Heart right ventricle (tissue), 16 donors: ENCODE data around the gene CKS2. TPM values are rescaled to one million over a fixed set of nuclear protein-coding genes. Genes with fewer than 3 reads are reported as not detected.
A peak's percentile ranks its signal among the peaks of the same experiment; 100 is the strongest.

Source experiments
- ATAC-seq, 8 donors: fragments of 200-7000 bp; cut with Tn5 transposase; one replicate each; pipeline ENCODE4 v1.9.1; 2020; ENCODE audit warnings: mild to moderate bottlenecking in 8 of 8, moderate library complexity in 8 of 8, moderate number of reproducible peaks in 1 of 8
- DNase-seq, 2 donors: peaks; one replicate each; pipeline ENCODE4 v3.0.0-alpha.2; 2020
- H3K27ac ChIP-seq, 10 donors: fragments of 200-600 bp; sonication (generic) in 2 of 10; one replicate each; pipeline versions ENCODE4 v1.5.0 to v1.8.0; 2020 to 2022; ENCODE audit warnings: mild to moderate bottlenecking in 3 of 10
- H3K27me3 ChIP-seq, 7 donors: fragments of 200-600 bp; one replicate each; pipeline ENCODE4 v1.8.0; 2021 to 2022; ENCODE audit warnings: mild to moderate bottlenecking in 2 of 7
- H3K36me3 ChIP-seq, 9 donors: fragments of 200-600 bp; sonication (generic) in 1 of 9; one replicate each; pipeline versions ENCODE4 v1.5.0 to v1.8.0; 2020 to 2022; ENCODE audit warnings: mild to moderate bottlenecking in 2 of 9
- H3K4me1 ChIP-seq, 9 donors: fragments of 200-600 bp; sonication (generic) in 1 of 9; one replicate each; pipeline versions ENCODE4 v1.5.0 to v1.8.0; 2020 to 2022; ENCODE audit warnings: mild to moderate bottlenecking in 4 of 9
- H3K4me3 ChIP-seq, 10 donors: fragments of 200-600 bp; sonication (generic) in 2 of 10; one replicate each; pipeline versions ENCODE4 v1.5.0 to v1.8.0; 2020 to 2022; ENCODE audit warnings: mild to moderate bottlenecking in 7 of 10, moderate library complexity in 2 of 10
- H3K9me3 ChIP-seq, 11 donors: fragments of 200-600 bp in 10 of 11; sonication (generic) in 2 of 11; one replicate each; pipeline versions ENCODE4 v1.5.0 to v1.8.0; 2013 to 2022; ENCODE audit warnings: mild to moderate bottlenecking in 2 of 11, control low read depth in 1 of 11, moderate library complexity in 1 of 11
- CTCF ChIP-seq, 9 donors: fragments of 200-600 bp; sonication (generic) in 2 of 9; IDR thresholded peaks; one replicate each; pipeline versions ENCODE4 v1.5.0 to v1.8.0; 2021 to 2022; ENCODE audit warnings: antibody characterized with exemption in 9 of 9, mild to moderate bottlenecking in 5 of 9, moderate library complexity in 1 of 9
- WGBS, 2 donors: extraction: QIAGEN DNeasy Blood & Tissue Kit; methylation state at CpG; one replicate each; pipeline ENCODE4 v1.1.7; 2013; ENCODE audit warnings: inconsistent platforms in 1 of 2; 5-methylcytosine and 5-hydroxymethylcytosine counted together
- intact Hi-C, 10 donors: fragments of 100-400 bp; cut with DNase I; formaldehyde crosslinking; loops; one replicate each; pipeline versions ENCODE4 v1.11.1 to v1.14.2; 2022
- polyA plus RNA-seq, 2 donors: library from polyadenylated mRNA; stranded (reverse); fragments of 200-250 nt; gene quantifications; one replicate each; pipeline ENCODE4 v1.2.3, GENCODE V29; 2013
- total RNA-seq, 10 donors: library from RNA; stranded (reverse); fragmentation: NEBNext Ultra II Directional in 3 of 10; extraction: Animal tissue kit (Norgen Biotek cat#: 25700) in 3 of 10; gene quantifications; one replicate each; pipeline versions ENCODE4 v1.2.1 to v1.2.4, GENCODE V29; 2021 to 2023
- donor health status: Arrhythmogenic right ventricular cardiomyopathy.
- donor health status: ischemic (EF 13 %, LVEDD 7.1; RV severe dilation, severe dysfunction).
- donor health status: healthy with polysubstance abuse.
- donor health status: DM: no; HTN: yes; CAD: no.
- donor health status: DM: no; HTN: no; CAD: no.
- donor health status: ischemic (EF 25% LVEDD 6.9; RV normal size, moderate dysfunction).
- donor health status: ischemic (EF 25% LVEDD 5.7; RV mildly dilated, moderate dysfunction).
- donor health status: healthy.
- donor health status: DM: yes; HTN: yes; CAD: no.
- donor health status: Ischemic cardiomyopathy.
- donor health status: ischemic (EF 35%, LVEDD 5.7; RV mildly dilated, moderate dysfunction).
- donor health status: nonischemic (EF 11% LVEDD 7.7; RV severe dilation, severe dysfunction).
- donor health status: DM: yes; HTN: yes; CAD: no.
- donor health status: PGD.
- donor health status: ischemic (EF 29% LVEDD 5.4; RV normal size, mild dysfunction).
- donor health status: nonischemic (EF 23%, LVEDD 6.1; RV moderate dilation, normal function).

Gene CKS2
- total and polyA plus RNA-seq, 12 donors: 1.5 to 24.3 (median 7.5) TPM

- Histone ChIP-seq H3K36me3 (peaks cover 0 to 100% (median 78%) of the 10 kb centered on the region in 9 donors), H3K27ac (peak overlapping the region in 1 of 10 donors; percentile 69), H3K9me3 (no peaks in the 10 kb centered on the region), H3K4me3 (no peak overlapping the region), H3K4me1 (peaks cover 0 to 30% (median 21%) of the 10 kb centered on the region in 9 donors), H3K27me3 (no peaks in the 10 kb centered on the region)
- DNase-seq (no peak), ATAC-seq (peak in 1 of 8 donors; percentile 26)
- 67 to 79% methylated on average over 2 of the region's 2 CpGs for WGBS, 2 donors
- TF ChIP-seq CTCF (IDR thresholded peaks at IDR 0.05): no peak
- intact Hi-C loops: loop anchor here in 1 of 10 donors (10.0 kb wide), 1 partner anchor 194 kb away; no protein-coding TSS in a partner anchor
These were observed 40.1 kb downstream of the CKS2 start for GRCh38 chr9:89350988-89351557.

GRCh38 chr9:89351584-89352300 lies 40.7 kb downstream of the CKS2 start:
- Histone ChIP-seq H3K36me3 (peaks cover 0 to 100% (median 78%) of the 10 kb centered on the region in 9 donors), H3K4me1 (peaks cover 0 to 30% (median 21%) of the 10 kb centered on the region in 9 donors), H3K9me3 (no peaks in the 10 kb centered on the region), H3K27ac (peak overlapping the region in 2 of 10 donors; percentile 30 to 69), H3K27me3 (no peaks in the 10 kb centered on the region), H3K4me3 (no peak overlapping the region)
- intact Hi-C loops: loop anchor here in 1 of 10 donors (10.0 kb wide), 1 partner anchor 193 kb away; no protein-coding TSS in a partner anchor
- DNase-seq: no peak
- no peak for TF ChIP-seq CTCF (IDR thresholded peaks at IDR 0.05)
- ATAC-seq: peak in 1 of 8 donors; percentile 24
- WGBS, 2 donors: 75 to 78% methylated on average over 6 of the region's 6 CpGs

GRCh38 chr9:89352451-89352850 lies 41.5 kb downstream of the CKS2 start:
- Histone ChIP-seq H3K4me3 (no peak overlapping the region), H3K27ac (peak overlapping the region in 5 of 10 donors; percentile 4 to 69 (median 18)), H3K27me3 (no peaks in the 10 kb centered on the region), H3K4me1 (peaks cover 0 to 30% (median 21%) of the 10 kb centered on the region in 9 donors), H3K9me3 (no peaks in the 10 kb centered on the region), H3K36me3 (peaks cover 0 to 100% (median 78%) of the 10 kb centered on the region in 9 donors)
- intact Hi-C loops: loop anchor here in 1 of 10 donors (10.0 kb wide), 1 partner anchor 192 kb away; no protein-coding TSS in a partner anchor
- ATAC-seq: no peak
- 57 to 70% methylated on average over 3 of the region's 3 CpGs for WGBS, 2 donors
- DNase-seq: no peak
- no peak for TF ChIP-seq CTCF (IDR thresholded peaks at IDR 0.05)

GRCh38 chr9:89352874-89353649 lies 42.1 kb downstream of the CKS2 start:
- H3K36me3 ChIP-seq: peaks cover 0 to 100% (median 77%) of the 10 kb centered on the region in 9 donors

More at GRCh38 chr9:89352874-89353649, 42.1 kb downstream of the CKS2 start:
- Histone ChIP-seq H3K4me3 (no peak overlapping the region), H3K4me1 (peaks cover 0 to 30% (median 21%) of the 10 kb centered on the region in 9 donors), H3K9me3 (no peaks in the 10 kb centered on the region), H3K27me3 (no peaks in the 10 kb centered on the region), H3K27ac (peak overlapping the region in 4 of 10 donors; percentile 4 to 69 (median 11))
- WGBS, 2 donors: 67 to 72% methylated on average over 8 of the region's 8 CpGs
- peak in 2 of 8 donors; percentile 26 to 50 for ATAC-seq
- intact Hi-C loops: loop anchor here in 1 of 10 donors (10.0 kb wide), 1 partner anchor 192 kb away; no protein-coding TSS in a partner anchor
- DNase-seq: no peak
- no peak for TF ChIP-seq CTCF (IDR thresholded peaks at IDR 0.05)
